WTC11 (cell line): ENCODE measurements around the gene HIPK2. TPM values are rescaled to one million over a fixed set of nuclear protein-coding genes. Genes with fewer than 3 reads are reported as not detected.

ENCODE experiments used
- ATAC-seq: fragments of 200-7000 bp; cut with Tn5 transposase; 2 replicates; pipeline ENCODE4 v1.10.0; 2021; ENCODE audit warnings: mild to moderate bottlenecking, moderate library complexity
- CTCF ChIA-PET: fragments of 300-600 bp; sonication (Branson Sonifier 250); formaldehyde crosslinking; loops from one replicate; lab custom pipeline; 2021; ENCODE audit warnings: antibody characterized with exemption; lab: Charles Lee
- POLR2A ChIA-PET: fragments of 350-600 bp; sonication (Branson Sonifier 250); formaldehyde crosslinking; loops from one replicate; lab custom pipeline; 2021; ENCODE audit warnings: antibody characterized with exemption; lab: Charles Lee
- DNase-seq: peaks from one replicate; pipeline ENCODE4 v3.0.0; 2021; ENCODE audit warnings: low spot score
- H3K27ac Mint-ChIP-seq: 2 replicates; pipeline ENCODE4 v1.8.0; 2021; ENCODE audit warnings: mixed read lengths
- H3K27me3 Mint-ChIP-seq: 2 replicates; pipeline ENCODE4 v1.8.0; 2021; ENCODE audit warnings: low read depth, mild to moderate bottlenecking, moderate library complexity, mixed read lengths
- H3K36me3 Mint-ChIP-seq: 2 replicates; pipeline ENCODE4 v1.8.0; 2021; ENCODE audit warnings: mixed read lengths
- H3K4me1 Mint-ChIP-seq: 2 replicates; pipeline ENCODE4 v1.8.0; 2022; ENCODE audit warnings: mixed read lengths
- H3K4me3 Mint-ChIP-seq: 2 replicates; pipeline ENCODE4 v1.8.0; 2021; ENCODE audit warnings: mild to moderate bottlenecking, moderate library complexity, mixed read lengths
- H3K9me3 Mint-ChIP-seq: 2 replicates; pipeline ENCODE4 v1.8.0; 2021; ENCODE audit warnings: mixed read lengths
- AFF4 ChIP-seq: sonication (generic); formaldehyde crosslinking; IDR thresholded peaks from 2 replicates; pipeline ENCODE4 v1.8.1; 2023; ENCODE audit warnings: mild to moderate bottlenecking, missing genetic modification reagents, borderline replicate concordance
- AR ChIP-seq: fragments of 250-450 bp; sonication (Bioruptor Pico); IDR thresholded peaks from 2 replicates; pipeline ENCODE4 v1.9.0; 2021; ENCODE audit warnings: mild to moderate bottlenecking
- CTCF ChIP-seq: fragments of 200-600 bp; IDR thresholded peaks from 2 replicates; pipeline ENCODE4 v1.8.0; 2022; ENCODE audit warnings: antibody characterized with exemption
- GRHL2 ChIP-seq: fragments of 250-450 bp; sonication (Bioruptor Pico); IDR thresholded peaks from 2 replicates; pipeline ENCODE4 v1.8.0; 2022; ENCODE audit warnings: mild to moderate bottlenecking, moderate library complexity; ENCODE audit not compliant: insufficient replicate concordance, severe bottlenecking
- HMGA2 ChIP-seq: fragments of 250-450 bp; sonication (Bioruptor Pico); IDR thresholded peaks from 2 replicates; pipeline ENCODE4 v1.4.0; 2021; ENCODE audit warnings: mild to moderate bottlenecking, moderate library complexity
- IRF2 ChIP-seq: sonication (generic); formaldehyde crosslinking; IDR thresholded peaks from 2 replicates; pipeline ENCODE4 v1.8.0; 2022; ENCODE audit warnings: low read depth, missing genetic modification reagents, borderline replicate concordance
- MAX ChIP-seq: sonication (generic); formaldehyde crosslinking; IDR thresholded peaks from 2 replicates; pipeline ENCODE4 v1.8.0; 2022; ENCODE audit warnings: mild to moderate bottlenecking, missing genetic modification reagents
- MXD4 ChIP-seq: fragments of 250-450 bp; sonication (Bioruptor Pico); IDR thresholded peaks from 2 replicates; pipeline ENCODE4 v1.8.0; 2021; ENCODE audit warnings: mild to moderate bottlenecking, moderate library complexity, borderline replicate concordance
- USF1 ChIP-seq: sonication (generic); formaldehyde crosslinking; IDR thresholded peaks from 2 replicates; pipeline ENCODE4 v1.8.0; 2022; ENCODE audit warnings: mild to moderate bottlenecking, missing genetic modification reagents
- ZNF121 ChIP-seq: sonication (generic); formaldehyde crosslinking; IDR thresholded peaks from 2 replicates; pipeline ENCODE4 v1.8.0; 2023; ENCODE audit warnings: missing genetic modification reagents
- ZNF138 ChIP-seq: sonication (generic); formaldehyde crosslinking; conservative IDR thresholded peaks from 2 replicates; pipeline ENCODE4 v1.8.1; 2022; ENCODE audit warnings: mild to moderate bottlenecking, moderate library complexity, missing genetic modification reagents
- ZNF532 ChIP-seq: fragments of 250-450 bp; sonication (Bioruptor Pico); IDR thresholded peaks from 2 replicates; pipeline ENCODE4 v1.9.0; 2021; ENCODE audit warnings: mild to moderate bottlenecking, borderline replicate concordance
- total RNA-seq: library from RNA; stranded (reverse); gene quantifications from 3 replicates; pipeline ENCODE4 v1.2.3, GENCODE V29; 2021
- TF ChIP-seq, protein P1 (sequence below): sonication (generic); formaldehyde crosslinking; IDR thresholded peaks from 2 replicates; pipeline ENCODE4 v1.8.1; 2023; ENCODE audit warnings: mild to moderate bottlenecking, missing genetic modification reagents, moderate library complexity
- TF ChIP-seq, protein P2 (sequence below): fragments of 250-450 bp; sonication (Bioruptor Pico); IDR thresholded peaks from 2 replicates; pipeline ENCODE4 v1.9.0; 2021; ENCODE audit warnings: mild to moderate bottlenecking

The HIPK2 gene
- total RNA-seq, 1 experiment from 2014 or later = 25.3 TPM

DNA sequence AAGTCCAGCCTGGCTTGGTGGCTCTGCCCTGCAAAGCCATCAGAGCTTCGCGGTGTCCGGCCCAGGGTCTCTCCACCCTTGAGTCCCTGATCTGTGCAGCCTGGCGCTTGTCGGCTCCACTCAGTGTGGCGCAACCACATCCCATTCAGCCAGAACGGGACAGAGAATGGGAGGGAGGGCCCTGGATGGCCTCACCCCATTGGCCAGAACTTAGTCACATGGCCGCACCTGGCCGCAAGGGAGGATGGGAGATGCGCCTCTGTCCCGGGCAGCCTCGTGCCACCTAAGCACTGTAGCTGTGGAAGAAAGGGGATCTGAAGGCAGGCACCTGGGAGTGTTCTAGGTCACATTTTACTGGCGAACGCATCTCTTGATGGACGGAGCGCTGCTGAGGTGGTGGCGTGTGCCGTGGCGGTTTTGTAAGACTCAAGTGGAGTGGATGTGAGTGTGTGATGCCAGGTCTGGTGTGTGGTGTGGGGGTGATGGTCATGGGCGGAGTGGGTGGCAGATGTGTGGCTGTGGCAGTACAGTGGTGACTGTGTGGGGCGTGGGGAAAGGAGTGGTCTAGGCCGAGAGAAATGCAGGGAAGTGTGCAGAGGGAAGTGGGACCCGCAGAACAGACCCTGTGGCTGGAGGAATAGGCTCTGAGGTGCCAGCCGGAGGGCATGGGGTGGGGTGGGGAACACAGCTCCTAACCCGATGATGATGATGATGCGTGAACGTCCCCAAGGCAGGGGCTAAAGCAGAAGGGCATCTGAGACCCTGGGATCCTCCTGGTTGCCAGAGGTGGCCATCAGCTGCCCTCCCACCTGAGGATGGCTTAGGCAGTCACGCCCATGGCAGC lies 235.3 kb downstream of the HIPK2 start:
- peaks cover 14% of the 10 kb centered on the region for H3K4me1 Mint-ChIP-seq
- ATAC-seq (peak; percentile 31; the same call in 1 of the 2 replicates), DNase-seq (no peak)
- H3K27me3 Mint-ChIP-seq = peaks cover 5% of the 10 kb centered on the region
- ChIA-PET POLR2A (no interaction called here), CTCF (interaction anchor here (0.7 to 1.9 kb wide), 9 partner anchors 12 to 59 kb away, joined by 3 to 8 read pairs (median 4); partner anchors contain the start of gene KLRG2)
- no peak for TF ChIP-seq ZNF138 (CRISPR knock-in tag)
- TF ChIP-seq, protein P1, sequence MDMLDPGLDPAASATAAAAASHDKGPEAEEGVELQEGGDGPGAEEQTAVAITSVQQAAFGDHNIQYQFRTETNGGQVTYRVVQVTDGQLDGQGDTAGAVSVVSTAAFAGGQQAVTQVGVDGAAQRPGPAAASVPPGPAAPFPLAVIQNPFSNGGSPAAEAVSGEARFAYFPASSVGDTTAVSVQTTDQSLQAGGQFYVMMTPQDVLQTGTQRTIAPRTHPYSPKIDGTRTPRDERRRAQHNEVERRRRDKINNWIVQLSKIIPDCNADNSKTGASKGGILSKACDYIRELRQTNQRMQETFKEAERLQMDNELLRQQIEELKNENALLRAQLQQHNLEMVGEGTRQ (CRISPR knock-in tag) = peak; percentile 87
- peak; percentile 80 for TF ChIP-seq USF1 (CRISPR knock-in tag)
- peaks cover 3% of the 10 kb centered on the region; the same call in 1 of the 2 replicates for H3K9me3 Mint-ChIP-seq
- H3K4me3 Mint-ChIP-seq = no peak overlapping the region
- H3K36me3 Mint-ChIP-seq = no peaks in the 10 kb centered on the region
- peak overlapping the region; percentile 55; the same call in 1 of the 2 replicates for H3K27ac Mint-ChIP-seq

DNA sequence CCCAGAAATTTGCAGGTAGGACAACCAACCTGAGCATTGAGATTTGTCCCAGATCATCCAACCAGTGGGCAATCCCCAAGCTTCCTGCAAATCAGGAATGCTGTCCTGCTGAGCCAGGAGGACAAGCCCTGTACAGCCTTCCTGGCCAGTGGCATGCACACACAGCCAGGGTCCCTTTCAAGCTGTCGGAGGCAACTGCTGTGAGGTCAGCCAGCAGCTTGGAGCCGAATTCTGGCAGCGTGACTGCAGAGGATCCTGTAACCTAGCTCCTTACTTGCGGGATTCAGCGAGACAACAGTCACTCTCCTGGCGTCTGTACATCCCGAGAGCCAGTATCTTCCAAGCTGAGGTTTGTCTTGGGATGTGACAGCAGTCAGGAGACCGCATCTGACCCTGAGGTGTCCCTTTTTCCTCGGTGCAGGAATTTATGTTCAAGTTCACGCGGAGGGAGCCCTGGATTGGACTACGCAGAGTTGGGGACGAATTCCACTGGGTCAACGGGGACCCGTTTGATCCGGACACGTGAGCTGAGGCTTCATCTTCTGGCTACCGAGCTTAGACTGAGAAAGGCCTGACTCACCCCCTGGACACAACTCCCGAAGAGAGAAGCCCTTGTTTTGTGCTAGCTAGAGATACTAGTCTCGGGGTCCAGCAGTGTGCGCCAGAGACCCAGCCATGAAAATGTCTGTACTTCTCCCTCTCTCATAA lies 236.0 kb downstream of the HIPK2 start:
- CTCF ChIA-PET = interaction anchor here (0.7 to 1.9 kb wide), 9 partner anchors 12 to 58 kb away, joined by 3 to 8 read pairs (median 4); partner anchors contain the start of gene KLRG2
- peak; percentile 40 for DNase-seq
- Mint-ChIP-seq H3K27ac (no peak overlapping the region), H3K27me3 (peaks cover 5% of the 10 kb centered on the region), H3K36me3 (no peaks in the 10 kb centered on the region), H3K4me1 (peaks cover 20% of the 10 kb centered on the region), H3K9me3 (no peaks in the 10 kb centered on the region), H3K4me3 (no peak overlapping the region)
- POLR2A ChIA-PET = no interaction called here
- peak; percentile 58 for ATAC-seq
- TF ChIP-seq IRF2 (CRISPR knock-in tag) (no peak), GRHL2 (CRISPR knock-in tag) (no peak), MXD4 (CRISPR knock-in tag) (no peak), AFF4 (CRISPR knock-in tag) (no peak), AR (no peak), MAX (CRISPR knock-in tag) (no peak), CTCF (no peak), HMGA2 (CRISPR knock-in tag) (no peak), ZNF121 (CRISPR knock-in tag) (no peak), ZNF532 (CRISPR knock-in tag) (no peak)
- TF ChIP-seq, protein P2, sequence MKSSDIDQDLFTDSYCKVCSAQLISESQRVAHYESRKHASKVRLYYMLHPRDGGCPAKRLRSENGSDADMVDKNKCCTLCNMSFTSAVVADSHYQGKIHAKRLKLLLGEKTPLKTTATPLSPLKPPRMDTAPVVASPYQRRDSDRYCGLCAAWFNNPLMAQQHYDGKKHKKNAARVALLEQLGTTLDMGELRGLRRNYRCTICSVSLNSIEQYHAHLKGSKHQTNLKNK = no peak
